Limb (tissue), 2 donors: ENCODE data around the gene CHPF2.

Source experiments
- DNase-seq, 2 donors: peaks; one replicate each; pipeline ENCODE4 v3.0.0-alpha.2; 2016; ENCODE audit errors: extremely low spot score in 2 of 2

Gene CHPF2

GRCh38 chr7:151283302-151283701 is 51.0 kb downstream of the CHPF2 start:
- DNase-seq: no peak

- no peak for DNase-seq
Measured at GRCh38 chr7:151286148-151286547, 53.9 kb downstream of the CHPF2 start.
